KBM-7 (cell line): ENCODE data around the gene PLEKHA7.

Experiments used
- DNase-seq: peaks from one replicate; pipeline ENCODE4 v3.0.0-alpha.2; 2015
- in situ Hi-C: fragments of 300-500 bp; cut with MboI; formaldehyde crosslinking; loops from 2 replicates; pipeline ENCODE4 v1.14.3; 2020; ENCODE audit warnings: low sequenced_read_pairs, low pct_unique_long_range_greater_than_20kb, mixed read lengths

Gene PLEKHA7

DNA sequence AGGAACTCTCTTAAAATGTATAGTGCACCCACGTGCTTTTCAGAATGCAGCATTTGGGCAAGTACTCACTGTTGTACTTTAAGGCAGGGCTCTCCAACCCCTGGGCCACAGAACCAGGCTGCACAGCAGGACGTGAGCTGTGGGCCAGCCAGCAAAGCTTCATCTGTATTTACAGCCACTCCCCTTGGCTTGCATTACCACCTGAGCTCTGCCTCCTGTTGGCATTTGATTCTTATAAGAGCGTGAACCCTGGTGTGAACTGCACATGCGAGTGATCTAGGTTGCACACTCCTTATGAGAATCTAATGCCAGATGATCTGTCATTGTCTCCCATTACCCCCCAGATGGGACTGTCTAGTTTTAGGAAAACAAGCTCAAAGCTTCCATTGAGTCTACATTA lies 272.7 kb downstream of the PLEKHA7 start:
- no peak for DNase-seq
- in situ Hi-C loops: no loop called here

DNA sequence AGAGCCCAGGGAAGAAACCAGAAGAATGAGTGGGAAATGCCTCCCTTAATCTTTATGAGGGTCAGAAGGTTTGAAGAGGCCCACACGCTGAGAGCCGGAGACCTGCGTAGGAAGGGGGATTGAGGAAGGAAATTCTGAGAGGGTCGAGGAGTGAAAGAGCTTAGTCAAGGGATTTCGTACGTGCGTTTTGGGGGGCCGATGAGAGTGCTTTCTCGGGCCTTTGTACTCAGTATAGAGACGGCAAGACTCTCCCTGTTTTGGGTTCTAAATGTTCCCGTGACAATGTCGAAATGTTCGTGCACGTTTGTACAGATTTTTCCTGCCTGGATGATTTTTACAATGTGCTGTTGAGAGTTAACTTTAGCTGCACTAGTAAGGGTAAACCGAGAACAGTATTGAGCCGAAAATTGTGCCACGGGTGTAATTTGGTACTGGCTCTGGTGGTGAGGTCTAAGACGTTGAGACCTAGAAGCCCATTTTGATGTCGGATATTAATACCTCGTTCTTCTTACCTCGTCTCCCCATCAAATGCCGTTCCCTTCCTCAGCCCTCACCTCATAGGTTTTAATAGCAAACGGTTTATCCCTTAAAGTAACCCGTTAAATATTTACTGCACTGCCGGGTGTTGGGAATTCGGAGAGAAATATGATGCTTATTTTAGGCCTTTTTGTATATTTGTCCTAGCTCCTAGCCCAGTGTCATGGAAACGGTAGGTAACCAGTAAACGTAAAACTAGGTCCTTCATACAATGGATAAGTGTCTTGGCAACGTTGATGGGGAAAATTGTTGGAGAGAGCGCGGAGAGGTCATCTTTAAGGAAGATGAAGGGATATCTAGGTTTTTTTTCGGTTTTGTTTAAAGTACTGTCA lies 275.0 kb downstream of the PLEKHA7 start:
- in situ Hi-C loops: no loop called here
- DNase-seq: peak; percentile 32

DNA sequence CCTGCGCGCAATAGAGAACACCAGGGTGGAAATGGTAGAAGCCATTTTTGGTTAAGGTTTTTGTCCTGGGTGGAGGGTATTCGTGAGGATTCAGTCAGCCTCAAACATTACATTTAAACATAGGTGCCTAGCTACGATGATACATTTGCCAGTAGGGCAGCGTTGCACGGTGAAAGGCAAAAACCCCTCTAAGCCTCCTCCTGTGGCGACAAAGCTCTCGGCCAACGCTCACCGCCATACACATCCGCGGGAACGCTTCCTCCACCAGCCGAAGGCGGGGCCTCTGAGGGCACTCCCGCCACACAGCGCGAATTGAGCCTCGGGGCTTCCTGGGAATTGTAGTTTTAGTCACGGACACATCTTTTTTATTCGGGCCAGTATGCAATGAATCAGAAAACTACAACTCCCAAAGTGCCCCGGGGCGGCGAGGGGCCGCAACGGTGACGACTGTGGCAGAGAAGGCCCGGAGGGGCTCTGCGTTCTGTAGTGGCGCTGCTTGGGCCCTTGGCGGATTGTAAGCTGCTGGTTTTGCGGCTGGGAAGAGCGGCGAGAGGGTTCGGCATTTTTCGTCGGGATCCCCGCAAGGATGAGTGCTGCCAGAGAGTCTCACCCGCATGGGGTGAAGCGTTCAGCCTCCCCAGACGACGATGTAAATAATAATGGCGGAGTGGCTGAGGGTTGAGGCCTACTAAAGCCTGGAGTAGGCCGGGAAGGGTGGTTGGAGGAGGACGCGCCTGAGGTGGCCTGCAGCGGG lies 275.8 kb downstream of the PLEKHA7 start, which contains the start of gene C11orf58:
TSS of gene C11orf58 (plus strand) at position 455 of the 754 bp plus-strand sequence. CDS start at position 587, 132 bp downstream.
- in situ Hi-C loops: no loop called here
- DNase-seq: peak; percentile 99

DNA sequence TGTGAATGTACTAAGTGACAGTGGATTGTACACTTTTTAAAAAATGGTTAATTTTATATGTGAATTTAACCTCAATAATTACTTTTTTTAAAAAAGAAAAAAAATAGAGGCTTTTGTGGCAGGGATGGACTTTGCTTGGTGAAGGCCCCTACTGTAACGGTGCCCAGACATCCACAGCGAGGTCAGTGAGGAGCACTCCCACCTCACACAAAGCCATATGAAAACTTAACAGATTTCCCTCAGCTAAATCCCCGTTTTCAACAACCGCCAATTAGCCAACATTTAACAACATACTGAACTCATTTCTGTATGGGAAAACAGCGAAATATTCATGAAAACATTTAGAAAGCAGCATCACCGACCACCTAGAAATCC lies 276.4 kb downstream of the PLEKHA7 start:
- DNase-seq: no peak
- in situ Hi-C loops: no loop called here
